ENCODE results near the gene CD300H.

GRCh38 chr17:74515941-74516340 lies 51.4 kb downstream of the CD300H start:
- TF ChIP-seq CTCF (IDR thresholded peaks at IDR 0.05): no peak
- no peak for TF ChIP-seq EZH2 (IDR thresholded peaks at IDR 0.05)

Data from neural progenitor cell (in vitro differentiated cells).